Measurements from ENCODE around the gene KCNQ5.

KCNQ5 gene

GRCh38 chr6:72742001-72742673 is 120.3 kb downstream of the KCNQ5 start:
- DNase-seq (ENCODE audit: low spot score): no peak

- DNase-seq (ENCODE audit: low spot score): no peak
These were observed 124.4 kb downstream of the KCNQ5 start for GRCh38 chr6:72746276-72746675.

GRCh38 chr6:72748759-72749158 is 126.9 kb downstream of the KCNQ5 start:
- no peak for DNase-seq (ENCODE audit: low spot score)

- no peak for DNase-seq (ENCODE audit: low spot score)
These were observed 133.9 kb downstream of the KCNQ5 start for GRCh38 chr6:72755752-72756151.

GRCh38 chr6:72757048-72757447 is 135.2 kb downstream of the KCNQ5 start:
- no peak for DNase-seq (ENCODE audit: low spot score)

GRCh38 chr6:72757926-72758325 is 136.1 kb downstream of the KCNQ5 start:
- no peak for DNase-seq (ENCODE audit: low spot score)

GRCh38 chr6:72758901-72759300 is 137.0 kb downstream of the KCNQ5 start:
- DNase-seq (ENCODE audit: low spot score): no peak

GRCh38 chr6:72760114-72760793 is 138.4 kb downstream of the KCNQ5 start:
- no peak for DNase-seq (ENCODE audit: low spot score)

GRCh38 chr6:72761761-72762160 is 139.9 kb downstream of the KCNQ5 start:
- no peak for DNase-seq (ENCODE audit: low spot score)

GRCh38 chr6:72769459-72770125 is 147.7 kb downstream of the KCNQ5 start:
- no peak for DNase-seq (ENCODE audit: low spot score)

GRCh38 chr6:72770959-72771358 is 149.1 kb downstream of the KCNQ5 start:
- DNase-seq (ENCODE audit: low spot score): no peak

- no peak for DNase-seq (ENCODE audit: low spot score)
These were observed 154.6 kb downstream of the KCNQ5 start for GRCh38 chr6:72776456-72776855.

- no peak for DNase-seq (ENCODE audit: low spot score)
These were observed 159.8 kb downstream of the KCNQ5 start for GRCh38 chr6:72781624-72782023.

GRCh38 chr6:72783035-72783434 is 161.2 kb downstream of the KCNQ5 start:
- DNase-seq (ENCODE audit: low spot score): no peak

GRCh38 chr6:72783666-72784065 is 161.8 kb downstream of the KCNQ5 start:
- no peak for DNase-seq (ENCODE audit: low spot score)

- no peak for DNase-seq (ENCODE audit: low spot score)
These were observed 162.2 kb downstream of the KCNQ5 start for GRCh38 chr6:72784071-72784470.

GRCh38 chr6:72784581-72784980 is 162.7 kb downstream of the KCNQ5 start:
- no peak for DNase-seq (ENCODE audit: low spot score)

- peak; percentile 32 for DNase-seq (ENCODE audit: low spot score)
These were observed 165.6 kb downstream of the KCNQ5 start for GRCh38 chr6:72787391-72788031.

GRCh38 chr6:72788188-72788587 is 166.3 kb downstream of the KCNQ5 start:
- peak; percentile 10 for DNase-seq (ENCODE audit: low spot score)

GRCh38 chr6:72789145-72789544 is 167.3 kb downstream of the KCNQ5 start:
- DNase-seq (ENCODE audit: low spot score): no peak

GRCh38 chr6:72792692-72793091 is 170.8 kb downstream of the KCNQ5 start:
- no peak for DNase-seq (ENCODE audit: low spot score)

GRCh38 chr6:72793641-72794395 is 172.0 kb downstream of the KCNQ5 start:
- DNase-seq (ENCODE audit: low spot score): no peak

Measured in RKO (cell line).